Measurements from ENCODE around the gene EPB41L2.

Gene EPB41L2

GRCh38 chr6:130796313-130796905 lies 266.6 kb downstream of the EPB41L2 start:
- no peak for DNase-seq (ENCODE audit: low spot score)

- DNase-seq (ENCODE audit: low spot score) = no peak
Measured at GRCh38 chr6:130794738-130795137, 268.3 kb downstream of the EPB41L2 start.

DNA sequence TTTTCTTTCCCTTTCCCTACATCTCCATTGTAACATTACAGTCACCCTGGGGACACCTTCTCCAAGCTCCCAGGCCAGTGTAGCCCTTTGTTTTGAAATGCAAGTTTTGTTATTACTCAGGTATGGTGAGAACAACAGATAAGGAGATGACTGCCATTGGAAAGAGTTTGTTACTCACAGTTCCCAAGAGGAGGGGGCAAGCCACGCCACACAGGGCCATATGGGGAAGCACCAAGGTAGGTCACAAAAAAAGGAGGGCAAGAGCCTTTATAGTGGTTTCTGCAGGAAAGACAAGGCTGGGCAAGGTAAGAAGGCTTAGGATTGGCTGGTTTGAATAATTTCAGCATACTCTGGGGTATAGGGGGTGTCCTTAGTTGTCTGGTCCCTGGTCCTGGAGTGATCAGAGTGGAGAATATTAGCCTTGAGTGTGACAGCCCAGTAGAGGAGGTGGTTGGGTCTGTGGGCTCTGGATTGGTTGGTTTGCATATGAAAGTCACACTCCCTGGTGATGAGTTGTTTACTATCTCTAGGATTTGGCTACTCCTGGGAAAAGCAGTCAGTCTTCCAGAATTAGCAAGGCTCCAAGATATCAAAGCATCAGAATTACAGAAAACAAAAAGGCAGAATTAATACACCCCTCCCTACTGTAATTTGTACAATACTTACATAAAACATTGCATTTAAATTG lies 268.9 kb downstream of the EPB41L2 start:
- no peak for DNase-seq (ENCODE audit: low spot score)
